Hepatocyte (in vitro differentiated cells): ENCODE results near the gene TACC2. TPM values are rescaled to one million over a fixed set of nuclear protein-coding genes. Genes with fewer than 3 reads are reported as not detected.

ENCODE experiments used
- DNase-seq: peaks from one replicate; pipeline ENCODE4 v3.0.0-alpha.2; 2016; ENCODE audit warnings: low spot score
- H2AFZ ChIP-seq: fragments of 200-600 bp; sonication (generic); 2 replicates; pipeline ENCODE4 v1.6.0; 2016; ENCODE audit warnings: antibody characterized with exemption, mild to moderate bottlenecking
- H3K27ac ChIP-seq: fragments of 200-600 bp; sonication (generic); 2 replicates; pipeline ENCODE4 v1.5.1; 2016; ENCODE audit warnings: mild to moderate bottlenecking
- H3K27me3 ChIP-seq: fragments of 200-600 bp; sonication (generic); 2 replicates; pipeline ENCODE4 v1.6.1; 2016
- H3K36me3 ChIP-seq: fragments of 200-600 bp; sonication (generic); replicated peaks from 2 replicates; pipeline ENCODE4 v1.5.1; 2016; ENCODE audit warnings: low read depth; ENCODE audit not compliant: insufficient read depth
- H3K4me1 ChIP-seq: fragments of 200-600 bp; sonication (generic); 2 replicates; pipeline ENCODE4 v1.5.1; 2016; ENCODE audit warnings: mild to moderate bottlenecking, moderate library complexity; ENCODE audit not compliant: insufficient read depth
- H3K4me2 ChIP-seq: fragments of 200-600 bp; sonication (generic); 2 replicates; pipeline ENCODE4 v1.6.0; 2016
- H3K4me3 ChIP-seq: fragments of 200-600 bp; sonication (generic); 2 replicates; pipeline ENCODE4 v1.5.1; 2016; ENCODE audit warnings: mild to moderate bottlenecking
- H3K79me2 ChIP-seq: fragments of 200-600 bp; sonication (generic); 2 replicates; pipeline ENCODE4 v1.6.0; 2017; ENCODE audit warnings: mild to moderate bottlenecking
- H3K9me2 ChIP-seq: fragments of 200-600 bp; sonication (generic); replicated peaks from 2 replicates; pipeline ENCODE4 v1.6.0; 2017; ENCODE audit warnings: mild to moderate bottlenecking; ENCODE audit not compliant: insufficient read depth
- H3K9me3 ChIP-seq: fragments of 200-600 bp; sonication (generic); 2 replicates; pipeline ENCODE4 v1.5.1; 2016; ENCODE audit warnings: low read depth, mild to moderate bottlenecking
- H4K20me1 ChIP-seq: fragments of 200-600 bp; sonication (generic); 2 replicates; pipeline ENCODE4 v1.6.0; 2016; ENCODE audit warnings: mild to moderate bottlenecking; ENCODE audit not compliant: insufficient read depth, poor library complexity, severe bottlenecking
- CTCF ChIP-seq: fragments of 200-600 bp; sonication (generic); IDR thresholded peaks from 2 replicates; pipeline ENCODE4 v1.5.1; 2016; ENCODE audit warnings: antibody characterized with exemption, mild to moderate bottlenecking; ENCODE audit not compliant: poor library complexity
- EZH2 ChIP-seq: fragments of 200-600 bp; sonication (generic); IDR thresholded peaks from 2 replicates; pipeline ENCODE4 v1.6.1; 2016; ENCODE audit warnings: antibody characterized with exemption, mild to moderate bottlenecking, borderline replicate concordance
- EZH2phosphoT487 ChIP-seq: fragments of 200-600 bp; sonication (generic); IDR thresholded peaks from one replicate; pipeline ENCODE4 v1.6.1; 2018; ENCODE audit warnings: antibody characterized with exemption, mild to moderate bottlenecking, low read depth, moderate library complexity; ENCODE audit not compliant: unreplicated experiment, severe bottlenecking
- WGBS: methylation state at CpG from one replicate; pipeline ENCODE4 v1.1.6; 2016; ENCODE audit warnings: low lambda C conversion rate; ENCODE audit errors: missing lambda C conversion rate; 5-methylcytosine and 5-hydroxymethylcytosine counted together
- polyA plus RNA-seq: library from polyadenylated mRNA; unstranded; fragments of >200 nt; fragmentation: Nextera tagmentation; extraction: Ambion mirVana; gene quantifications from 2 replicates; pipeline ENCODE4 v1.2.1, GENCODE V29; 2016
- total RNA-seq: library from RNA; depleted of rRNA; stranded (reverse); fragments of >200 nt; gene quantifications from 2 replicates; pipeline ENCODE4 v1.2.3, GENCODE V29; 2014

Gene TACC2
- total and polyA plus RNA-seq, 2 experiments from 2014 or later: 20.0 to 34.6 TPM

- H3K79me2 ChIP-seq: no peaks in the 10 kb centered on the region
- DNase-seq: no peak
- H3K4me3 ChIP-seq: no peak overlapping the region
- H4K20me1 ChIP-seq: no peaks in the 10 kb centered on the region
- 91% methylated on average over 14 of the region's 14 CpGs for WGBS
- H2AFZ ChIP-seq: no peak overlapping the region
- H3K4me1 ChIP-seq: no peaks in the 10 kb centered on the region
- H3K27me3 ChIP-seq: no peaks in the 10 kb centered on the region
- no peak overlapping the region for H3K4me2 ChIP-seq
- H3K36me3 ChIP-seq: no peaks in the 10 kb centered on the region
- H3K9me2 ChIP-seq: no peaks in the 10 kb centered on the region
- no peak for TF ChIP-seq EZH2
- no peak for TF ChIP-seq EZH2phosphoT487
- TF ChIP-seq CTCF: no peak
- no peaks in the 10 kb centered on the region for H3K9me3 ChIP-seq
- no peak overlapping the region for H3K27ac ChIP-seq
These were observed 219.8 kb downstream of the TACC2 start for GRCh38 chr10:122208571-122209430.

DNA sequence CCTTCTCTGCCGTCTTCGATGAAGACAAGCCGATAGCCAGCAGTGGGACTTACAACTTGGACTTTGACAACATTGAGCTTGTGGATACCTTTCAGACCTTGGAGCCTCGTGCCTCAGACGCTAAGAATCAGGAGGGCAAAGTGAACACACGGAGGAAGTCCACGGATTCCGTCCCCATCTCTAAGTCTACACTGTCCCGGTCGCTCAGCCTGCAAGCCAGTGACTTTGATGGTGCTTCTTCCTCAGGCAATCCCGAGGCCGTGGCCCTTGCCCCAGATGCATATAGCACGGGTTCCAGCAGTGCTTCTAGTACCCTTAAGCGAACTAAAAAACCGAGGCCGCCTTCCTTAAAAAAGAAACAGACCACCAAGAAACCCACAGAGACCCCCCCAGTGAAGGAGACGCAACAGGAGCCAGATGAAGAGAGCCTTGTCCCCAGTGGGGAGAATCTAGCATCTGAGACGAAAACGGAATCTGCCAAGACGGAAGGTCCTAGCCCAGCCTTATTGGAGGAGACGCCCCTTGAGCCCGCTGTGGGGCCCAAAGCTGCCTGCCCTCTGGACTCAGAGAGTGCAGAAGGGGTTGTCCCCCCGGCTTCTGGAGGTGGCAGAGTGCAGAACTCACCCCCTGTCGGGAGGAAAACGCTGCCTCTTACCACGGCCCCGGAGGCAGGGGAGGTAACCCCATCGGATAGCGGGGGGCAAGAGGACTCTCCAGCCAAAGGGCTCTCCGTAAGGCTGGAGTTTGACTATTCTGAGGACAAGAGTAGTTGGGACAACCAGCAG is 221.7 kb downstream of the TACC2 start:
- Histone ChIP-seq H3K9me2 (no peaks in the 10 kb centered on the region), H3K36me3 (no peaks in the 10 kb centered on the region), H2AFZ (no peak overlapping the region), H3K4me1 (no peaks in the 10 kb centered on the region), H3K4me3 (no peak overlapping the region), H3K79me2 (no peaks in the 10 kb centered on the region), H3K9me3 (no peaks in the 10 kb centered on the region), H3K4me2 (no peak overlapping the region), H4K20me1 (no peaks in the 10 kb centered on the region), H3K27ac (no peak overlapping the region), H3K27me3 (no peaks in the 10 kb centered on the region)
- no peak for DNase-seq
- TF ChIP-seq EZH2phosphoT487: no peak
- TF ChIP-seq EZH2: no peak
- no peak for TF ChIP-seq CTCF
- WGBS: 97% methylated on average over 29 of the region's 30 CpGs

- Histone ChIP-seq H3K4me1 (no peaks in the 10 kb centered on the region), H3K9me2 (no peaks in the 10 kb centered on the region), H3K27ac (no peak overlapping the region), H3K79me2 (no peaks in the 10 kb centered on the region), H3K36me3 (no peaks in the 10 kb centered on the region), H4K20me1 (no peaks in the 10 kb centered on the region), H3K27me3 (no peaks in the 10 kb centered on the region), H3K4me3 (no peak overlapping the region), H3K4me2 (no peak overlapping the region), H2AFZ (no peak overlapping the region), H3K9me3 (no peaks in the 10 kb centered on the region)
- no peak for DNase-seq
- no peak for TF ChIP-seq EZH2phosphoT487
- TF ChIP-seq CTCF: no peak
- 90% methylated on average over 3 of the region's 3 CpGs for WGBS
These were observed 224.4 kb downstream of the TACC2 start for GRCh38 chr10:122213364-122213763.
